Endothelial cell of umbilical vein (primary cell): ENCODE measurements around the gene NUP43. TPM values are rescaled to one million over a fixed set of nuclear protein-coding genes. Genes with fewer than 3 reads are reported as not detected.

ENCODE experiments used
- BruUV-seq: library from RNA; stranded (reverse); fragments of 400-500 nt; replicated peaks from 2 replicates; lab custom pipeline; 2021; lab: Mats Ljungman, UMichigan
- CTCF ChIA-PET: fragments of 300-600, 350-600 bp; sonication (Branson Sonifier 250); formaldehyde crosslinking; loops from one replicate; lab custom pipeline; 2021; ENCODE audit warnings: antibody characterized with exemption, inconsistent platforms; lab: Charles Lee
- POLR2A ChIA-PET: fragments of 300-600, 350-600 bp; sonication (Branson Sonifier 250); formaldehyde crosslinking; loops from one replicate; lab custom pipeline; 2021; ENCODE audit warnings: antibody characterized with exemption, inconsistent platforms; lab: Charles Lee
- DNase-seq: peaks from one replicate; pipeline ENCODE4 v3.0.0-alpha.2; 2011; ENCODE audit warnings: low read depth, low spot score
- FAIRE-seq: peaks from 2 replicates; lab custom pipeline; 2011; peaks lifted over from hg19 to GRCh38; lab: Jason Lieb, UNC
- H2AFZ ChIP-seq: 2 replicates; pipeline ENCODE4 v1.6.0; 2012; ENCODE audit warnings: low read depth, low read length, control low read depth, inconsistent platforms
- H3K27ac ChIP-seq: 2 replicates; pipeline ENCODE4 v1.5.1; 2011; ENCODE audit warnings: low read depth, mild to moderate bottlenecking, control low read depth, low read length, moderate library complexity; ENCODE audit not compliant: insufficient read depth
- H3K27me3 ChIP-seq, 2 experiments: 2 replicates each; pipeline versions ENCODE4 v1.6.0 to v1.6.1; 2011; ENCODE audit warnings: low read length in 2 of 2, mixed read lengths in 1 of 2; ENCODE audit not compliant: control insufficient read depth in 2 of 2, insufficient read depth in 2 of 2
- H3K36me3 ChIP-seq, 2 experiments: 2 replicates in 1 of 2; 3 replicates in 1 of 2; pipeline ENCODE4 v1.5.1; 2011; ENCODE audit warnings: low read length in 2 of 2, mild to moderate bottlenecking in 1 of 2, moderate library complexity in 1 of 2; ENCODE audit not compliant: control insufficient read depth in 2 of 2, insufficient read depth in 2 of 2; ENCODE audit errors: extremely low read depth in 1 of 2
- H3K4me1 ChIP-seq: 3 replicates; pipeline ENCODE4 v1.5.1; 2011; ENCODE audit warnings: mild to moderate bottlenecking, low read length; ENCODE audit not compliant: control insufficient read depth, insufficient read depth; ENCODE audit errors: extremely low read depth
- H3K4me2 ChIP-seq: 2 replicates; pipeline ENCODE4 v1.6.1; 2011; ENCODE audit warnings: low read length, control low read depth, mixed read lengths; ENCODE audit not compliant: insufficient read depth
- H3K4me3 ChIP-seq, 3 experiments: fragments of 200-600 bp in 1 of 3; sonication (generic), shearing (Covaris generic) in 1 of 3; replicated peaks in 1 of 3; 2 replicates each; pipeline ENCODE4 v1.5.1; 2011 to 2016; ENCODE audit warnings: control low read depth in 3 of 3, low read length in 3 of 3, mild to moderate bottlenecking in 2 of 3, inconsistent platforms in 1 of 3, low read depth in 1 of 3, moderate library complexity in 1 of 3; ENCODE audit not compliant: insufficient read depth in 1 of 3
- H3K79me2 ChIP-seq: 2 replicates; pipeline ENCODE4 v1.6.0; 2012; ENCODE audit warnings: low read length, inconsistent platforms; ENCODE audit not compliant: control insufficient read depth, insufficient read depth
- H3K9ac ChIP-seq: replicated peaks from 2 replicates; pipeline ENCODE3; 2011; ENCODE audit warnings: low read length, control low read depth; ENCODE audit not compliant: insufficient read depth; ENCODE audit errors: extremely low read depth
- H3K9me1 ChIP-seq: replicated peaks from 3 replicates; pipeline ENCODE4 v1.6.0; 2011; ENCODE audit warnings: mild to moderate bottlenecking, low read length; ENCODE audit not compliant: control insufficient read depth, insufficient read depth; ENCODE audit errors: extremely low read depth
- H3K9me3 ChIP-seq: replicated peaks from 2 replicates; pipeline ENCODE4 v1.5.1; 2012; ENCODE audit warnings: low read length, inconsistent platforms; ENCODE audit not compliant: control insufficient read depth, insufficient read depth
- H4K20me1 ChIP-seq: replicated peaks from 2 replicates; pipeline ENCODE3; 2011; ENCODE audit warnings: mild to moderate bottlenecking, low read length; ENCODE audit not compliant: control insufficient read depth, insufficient read depth; ENCODE audit errors: extremely low read depth
- EZH2 ChIP-seq: IDR thresholded peaks from 2 replicates; pipeline ENCODE4 v1.6.1; 2012; ENCODE audit warnings: borderline replicate concordance, low read depth, mild to moderate bottlenecking, moderate library complexity, low read length, inconsistent platforms; ENCODE audit not compliant: severe bottlenecking
- FOS ChIP-seq: IDR thresholded peaks from 2 replicates; pipeline ENCODE4 v1.6.1; 2011; ENCODE audit warnings: mild to moderate bottlenecking, low read length, moderate library complexity, borderline replicate concordance; ENCODE audit not compliant: insufficient read depth
- GATA2 ChIP-seq: IDR thresholded peaks from 2 replicates; pipeline ENCODE4 v1.7.0; 2011; ENCODE audit warnings: low read depth, mild to moderate bottlenecking, moderate library complexity, mixed read lengths, low read length; ENCODE audit not compliant: insufficient read length, insufficient read depth
- JUN ChIP-seq: IDR thresholded peaks from 2 replicates; pipeline ENCODE4 v1.6.1; 2011; ENCODE audit warnings: borderline replicate concordance, low read depth; ENCODE audit not compliant: insufficient read length, insufficient read depth
- MYC ChIP-seq: IDR thresholded peaks from one replicate; pipeline ENCODE4 v1.6.1; 2011; ENCODE audit warnings: mild to moderate bottlenecking, low read depth, low read length
- POLR2A ChIP-seq: IDR thresholded peaks from 2 replicates; pipeline ENCODE4 v1.6.1; 2012; ENCODE audit warnings: low read depth, mild to moderate bottlenecking, control low read depth, low read length
- dilution Hi-C: fragments of 300-500 bp; cut with MboI; formaldehyde crosslinking; loops from one replicate; pipeline ENCODE4 v1.15.0; 2019; ENCODE audit warnings: low sequenced_read_pairs; ENCODE audit not compliant: extremely low pct_ligation_motif_present
- intact Hi-C: fragments of 100-400 bp; cut with micrococcal nuclease; formaldehyde crosslinking; loops from one replicate; pipeline ENCODE4 v1.10.0; 2022
- polyA plus RNA-seq, 4 experiments: library from polyadenylated mRNA; depleted of rRNA in 3 of 4; stranded (reverse) in 3 of 4; unstranded in 1 of 4; fragments of >200 nt; gene quantifications; 2 replicates each; pipeline versions ENCODE4 v1.2.1 to v1.2.3, GENCODE V29; 2011 to 2012; ENCODE audit warnings: missing spikeins in 1 of 4
- total RNA-seq: library from RNA; stranded (reverse); gene quantifications from 2 replicates; pipeline ENCODE4 v1.2.3, GENCODE V29; 2021
- TF ChIP-seq, protein P1 (sequence below), 2 donors: IDR thresholded peaks; 1 replicate in 1 of 2; 2 replicates in 1 of 2; pipeline ENCODE4 v1.5.1; 2011; ENCODE audit warnings: low read length in 2 of 2, mild to moderate bottlenecking in 2 of 2, moderate library complexity in 2 of 2, control low read depth in 1 of 2, inconsistent platforms in 1 of 2, low read depth in 1 of 2; ENCODE audit not compliant: insufficient read depth in 1 of 2; ENCODE audit errors: extremely low read depth in 1 of 2
- TF ChIP-seq, protein P2 (sequence below): IDR thresholded peaks from 2 replicates; pipeline ENCODE4 v1.6.1; 2011; ENCODE audit not compliant: insufficient read depth, insufficient read length

The NUP43 gene
- total and polyA plus RNA-seq, 2 donors (not counting 3 experiments of a cell fraction or from before 2014, with no cell fraction given) = 14.9 to 49.0 TPM

DNA sequence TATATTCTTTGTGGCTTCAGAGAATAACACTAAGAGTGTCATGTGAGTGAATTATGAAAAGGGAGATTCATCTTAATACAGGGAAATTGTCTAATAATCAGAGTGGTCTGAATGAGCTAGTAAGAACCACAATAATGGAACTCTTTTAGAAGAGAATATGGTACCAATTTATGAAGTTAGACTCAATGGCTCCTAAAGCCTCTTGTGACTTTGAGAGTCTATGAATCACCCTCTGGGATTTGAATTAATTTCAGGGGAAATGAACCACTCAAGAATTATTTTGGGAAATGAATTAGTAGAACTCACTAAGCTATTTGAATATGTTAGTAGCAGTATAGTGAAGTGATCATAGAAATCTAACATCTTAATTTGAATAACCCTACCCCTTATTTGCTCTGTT, 17.5 kb upstream of the NUP43 start:
- Histone ChIP-seq H2AFZ (no peak overlapping the region), H3K4me1 (no peaks in the 10 kb centered on the region), H3K9me3 (no peaks in the 10 kb centered on the region), H3K4me3 (no peak overlapping the region), H3K79me2 (peaks cover 65% of the 10 kb centered on the region), H4K20me1 (no peaks in the 10 kb centered on the region), H3K9me1 (no peaks in the 10 kb centered on the region), H3K27me3 (no peaks in the 10 kb centered on the region), H3K27ac (no peak overlapping the region), H3K36me3 (no peaks in the 10 kb centered on the region), H3K9ac (no peak overlapping the region), H3K4me2 (no peak overlapping the region)
- DNase-seq (no peak), FAIRE-seq (no peak)
- dilution Hi-C loops = no loop called here
- POLR2A ChIA-PET = no interaction called here
- BruUV-seq = no TSS peak
- TF ChIP-seq POLR2A (no peak), MYC (no peak), FOS (no peak), GATA2 (no peak), JUN (no peak)
- TF ChIP-seq, protein P1, sequence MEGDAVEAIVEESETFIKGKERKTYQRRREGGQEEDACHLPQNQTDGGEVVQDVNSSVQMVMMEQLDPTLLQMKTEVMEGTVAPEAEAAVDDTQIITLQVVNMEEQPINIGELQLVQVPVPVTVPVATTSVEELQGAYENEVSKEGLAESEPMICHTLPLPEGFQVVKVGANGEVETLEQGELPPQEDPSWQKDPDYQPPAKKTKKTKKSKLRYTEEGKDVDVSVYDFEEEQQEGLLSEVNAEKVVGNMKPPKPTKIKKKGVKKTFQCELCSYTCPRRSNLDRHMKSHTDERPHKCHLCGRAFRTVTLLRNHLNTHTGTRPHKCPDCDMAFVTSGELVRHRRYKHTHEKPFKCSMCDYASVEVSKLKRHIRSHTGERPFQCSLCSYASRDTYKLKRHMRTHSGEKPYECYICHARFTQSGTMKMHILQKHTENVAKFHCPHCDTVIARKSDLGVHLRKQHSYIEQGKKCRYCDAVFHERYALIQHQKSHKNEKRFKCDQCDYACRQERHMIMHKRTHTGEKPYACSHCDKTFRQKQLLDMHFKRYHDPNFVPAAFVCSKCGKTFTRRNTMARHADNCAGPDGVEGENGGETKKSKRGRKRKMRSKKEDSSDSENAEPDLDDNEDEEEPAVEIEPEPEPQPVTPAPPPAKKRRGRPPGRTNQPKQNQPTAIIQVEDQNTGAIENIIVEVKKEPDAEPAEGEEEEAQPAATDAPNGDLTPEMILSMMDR (IDR thresholded peaks at IDR 0.05; ENCODE audit: extremely low read depth in 1 of 2, insufficient read depth in 1 of 2, low read depth in 1 of 2, low read length in 2 of 2) = no peak
- intact Hi-C loops = no loop called here
- CTCF ChIA-PET = interaction anchor here (1.1 to 1.3 kb wide), 2 partner anchors 11 to 14 kb away, joined by 3 to 7 read pairs; partner anchors contain the start of gene PCMT1

DNA sequence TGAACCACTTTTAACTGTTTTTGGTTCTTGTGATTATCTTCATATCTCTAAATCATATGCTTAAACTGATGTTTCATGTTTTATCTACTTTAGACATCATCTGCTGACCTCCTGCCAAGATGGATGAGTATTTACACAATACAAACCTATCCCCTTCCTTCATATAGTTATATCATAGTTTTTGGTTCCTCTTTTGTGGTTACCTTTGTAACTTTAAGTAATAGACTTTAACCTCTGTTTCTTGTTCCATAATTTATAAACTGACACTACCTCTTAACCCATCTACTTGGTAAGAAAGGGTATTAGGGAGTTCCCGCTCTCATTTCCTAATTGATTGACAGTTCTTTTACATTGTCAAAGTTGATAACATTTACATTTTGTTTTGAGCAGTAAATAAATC, 15.1 kb upstream of the NUP43 start:
- intact Hi-C loops = no loop called here
- H3K79me2 ChIP-seq = peaks cover 65% of the 10 kb centered on the region
- no peak overlapping the region for H3K4me3 ChIP-seq
- H3K4me1 ChIP-seq = no peaks in the 10 kb centered on the region
- ChIA-PET CTCF (no interaction called here), POLR2A (no interaction called here)
- no peak overlapping the region for H3K27ac ChIP-seq
- H3K4me2 ChIP-seq = no peak overlapping the region
- no peaks in the 10 kb centered on the region for H3K9me1 ChIP-seq
- H4K20me1 ChIP-seq = no peaks in the 10 kb centered on the region
- no peak for DNase-seq
- no peaks in the 10 kb centered on the region for H3K27me3 ChIP-seq
- BruUV-seq = no TSS peak
- H2AFZ ChIP-seq = no peak overlapping the region
- no peak for FAIRE-seq
- no peak overlapping the region for H3K9ac ChIP-seq
- dilution Hi-C loops = no loop called here
- no peaks in the 10 kb centered on the region for H3K9me3 ChIP-seq
- no peaks in the 10 kb centered on the region for H3K36me3 ChIP-seq
- TF ChIP-seq, protein P2, sequence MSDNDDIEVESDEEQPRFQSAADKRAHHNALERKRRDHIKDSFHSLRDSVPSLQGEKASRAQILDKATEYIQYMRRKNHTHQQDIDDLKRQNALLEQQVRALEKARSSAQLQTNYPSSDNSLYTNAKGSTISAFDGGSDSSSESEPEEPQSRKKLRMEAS = no peak
- no peak for TF ChIP-seq EZH2
